C4-2B (cell line): Measurements from ENCODE around the gene FIG4.
A peak's percentile ranks its signal among the peaks of the same experiment; 100 is the strongest.

Experiments
- H3K27ac ChIP-seq: fragments of 450-650 bp; 2 replicates; pipeline ENCODE4 v1.5.1; 2017
- ZFX ChIP-seq: fragments of 450-650 bp; IDR thresholded peaks from 2 replicates; pipeline ENCODE4 v1.6.1; 2017
- TF ChIP-seq, protein P1 (sequence below): fragments of 450-650 bp; conservative IDR thresholded peaks from 2 replicates; pipeline ENCODE4 v1.5.1; 2017; ENCODE audit warnings: mild to moderate bottlenecking

FIG4 gene

DNA sequence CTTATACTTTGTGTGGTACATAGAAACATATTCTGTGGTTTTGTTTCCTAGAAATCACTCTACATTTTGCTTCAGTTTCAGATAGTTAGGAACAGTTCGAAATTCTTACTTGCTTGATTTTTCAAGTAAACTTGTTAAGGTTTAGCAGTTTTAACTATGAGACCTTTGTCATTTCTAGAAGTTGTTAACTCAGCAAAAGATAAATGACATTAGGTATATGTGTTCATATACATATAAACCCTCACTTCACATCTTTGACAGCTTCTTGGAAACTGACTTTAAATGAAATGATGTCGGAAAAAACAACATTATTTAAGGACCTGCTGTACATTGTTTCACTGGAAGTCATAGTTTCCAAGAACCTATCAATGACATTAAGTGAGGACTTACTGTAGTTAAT is 96.2 kb downstream of the FIG4 start:
- TF ChIP-seq, protein P1, sequence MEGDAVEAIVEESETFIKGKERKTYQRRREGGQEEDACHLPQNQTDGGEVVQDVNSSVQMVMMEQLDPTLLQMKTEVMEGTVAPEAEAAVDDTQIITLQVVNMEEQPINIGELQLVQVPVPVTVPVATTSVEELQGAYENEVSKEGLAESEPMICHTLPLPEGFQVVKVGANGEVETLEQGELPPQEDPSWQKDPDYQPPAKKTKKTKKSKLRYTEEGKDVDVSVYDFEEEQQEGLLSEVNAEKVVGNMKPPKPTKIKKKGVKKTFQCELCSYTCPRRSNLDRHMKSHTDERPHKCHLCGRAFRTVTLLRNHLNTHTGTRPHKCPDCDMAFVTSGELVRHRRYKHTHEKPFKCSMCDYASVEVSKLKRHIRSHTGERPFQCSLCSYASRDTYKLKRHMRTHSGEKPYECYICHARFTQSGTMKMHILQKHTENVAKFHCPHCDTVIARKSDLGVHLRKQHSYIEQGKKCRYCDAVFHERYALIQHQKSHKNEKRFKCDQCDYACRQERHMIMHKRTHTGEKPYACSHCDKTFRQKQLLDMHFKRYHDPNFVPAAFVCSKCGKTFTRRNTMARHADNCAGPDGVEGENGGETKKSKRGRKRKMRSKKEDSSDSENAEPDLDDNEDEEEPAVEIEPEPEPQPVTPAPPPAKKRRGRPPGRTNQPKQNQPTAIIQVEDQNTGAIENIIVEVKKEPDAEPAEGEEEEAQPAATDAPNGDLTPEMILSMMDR, result no peak
- TF ChIP-seq ZFX, result no peak
- no peak overlapping the region for H3K27ac ChIP-seq

DNA sequence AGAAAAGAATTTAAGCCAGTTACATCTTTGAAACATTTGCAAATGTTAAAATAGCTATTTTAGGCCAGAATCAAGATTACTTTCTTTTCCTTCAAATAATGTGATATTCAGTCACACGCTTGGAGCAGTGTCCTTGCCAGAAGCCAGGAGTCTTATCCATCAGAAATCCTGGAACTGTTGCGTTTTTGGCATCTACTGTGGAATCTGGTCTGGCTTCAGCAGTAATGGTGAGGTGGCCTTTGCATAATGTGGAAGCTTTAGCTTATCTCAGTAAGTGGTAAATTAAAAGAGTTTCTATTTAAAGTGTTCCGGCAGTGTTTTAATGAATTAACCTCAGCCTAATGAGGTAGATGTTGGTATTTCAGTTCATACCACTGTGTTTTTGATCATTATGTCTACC is 97.6 kb downstream of the FIG4 start:
- H3K27ac ChIP-seq, result no peak overlapping the region
- TF ChIP-seq, protein P1, result no peak
- TF ChIP-seq ZFX, result no peak

GRCh38 chr6:109790131-109790530 is 99.0 kb downstream of the FIG4 start:
- no peak for TF ChIP-seq ZFX
- TF ChIP-seq, protein P1, result no peak
- H3K27ac ChIP-seq, result no peak overlapping the region

- TF ChIP-seq ZFX, result no peak
- TF ChIP-seq, protein P1, result no peak
- no peak overlapping the region for H3K27ac ChIP-seq
Measured at GRCh38 chr6:109791301-109791700, 100.2 kb downstream of the FIG4 start.

DNA sequence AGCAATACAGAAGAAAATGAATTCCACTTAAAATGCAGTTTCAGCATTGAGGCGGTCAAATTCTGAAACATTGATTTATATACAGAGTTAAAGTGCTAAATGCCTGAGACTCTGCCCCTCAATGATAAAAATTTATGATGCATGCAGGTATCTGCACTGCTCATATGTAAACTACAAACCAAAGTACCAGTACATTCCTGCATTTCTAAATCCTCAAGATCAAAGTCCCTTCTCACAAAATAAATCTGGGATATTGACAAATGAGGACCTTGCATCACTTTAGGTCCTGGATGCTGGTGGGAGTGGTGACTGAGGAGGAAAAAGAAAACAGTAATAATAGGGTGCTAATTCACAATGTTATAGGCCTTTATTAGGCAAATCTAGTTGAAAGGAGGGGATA is 101.9 kb downstream of the FIG4 start:
- TF ChIP-seq, protein P1, result no peak
- no peak for TF ChIP-seq ZFX
- no peak overlapping the region for H3K27ac ChIP-seq

- TF ChIP-seq ZFX, result no peak
- TF ChIP-seq, protein P1, result no peak
- no peak overlapping the region for H3K27ac ChIP-seq
Measured at GRCh38 chr6:109793792-109794191, 102.7 kb downstream of the FIG4 start.

- peak overlapping the region; percentile 8; the same call in 1 of the 2 replicates for H3K27ac ChIP-seq
- TF ChIP-seq ZFX, result no peak
- TF ChIP-seq, protein P1, result no peak
Measured at GRCh38 chr6:109794201-109794923, 103.3 kb downstream of the FIG4 start.
